NCI-H2227 treated with DMSO at 0.1 percent for 48 hours (cell line): Measurements from ENCODE around the gene IFNL2.
"Not testable (repeated sequence)": the region's sequence is repeated elsewhere in the genome, so short reads cannot be mapped to it uniquely, and the experiment has no call there.

Source experiments
- DNase-seq: peaks from one replicate; lab custom pipeline; 2025; lab: John Stamatoyannopoulos, UW

The IFNL2 gene

GRCh38 chr19:39268085-39268484 lies at the start of gene IFNL2:
IFNL2 (plus strand) TSS chr19:39268396; CDS start chr19:39268569, 173 bp downstream.
- DNase-seq: not testable (repeated sequence)

GRCh38 chr19:39219108-39219507 lies 49.1 kb upstream of the IFNL2 start:
- not testable (repeated sequence) for DNase-seq

- no peak for DNase-seq
Observed at GRCh38 chr19:39223703-39224279, 44.4 kb upstream of the IFNL2 start.

- DNase-seq: no peak
Observed at GRCh38 chr19:39224910-39225309, 43.3 kb upstream of the IFNL2 start.

- no peak for DNase-seq
Observed at GRCh38 chr19:39230096-39230764, 38.0 kb upstream of the IFNL2 start.

- no peak for DNase-seq
Observed at GRCh38 chr19:39232708-39233107, 35.5 kb upstream of the IFNL2 start.

GRCh38 chr19:39236527-39236926 lies 31.7 kb upstream of the IFNL2 start:
- no peak for DNase-seq

- no peak for DNase-seq
Observed at GRCh38 chr19:39237200-39238184, 30.7 kb upstream of the IFNL2 start.

GRCh38 chr19:39238209-39238608 lies 30.0 kb upstream of the IFNL2 start:
- no peak for DNase-seq

- no peak for DNase-seq
Observed at GRCh38 chr19:39238944-39239343, 29.3 kb upstream of the IFNL2 start.

- no peak for DNase-seq
Observed at GRCh38 chr19:39240421-39240820, 27.8 kb upstream of the IFNL2 start.

GRCh38 chr19:39243741-39244140 lies 24.5 kb upstream of the IFNL2 start:
- not testable (repeated sequence) for DNase-seq

GRCh38 chr19:39244410-39245100 lies 23.6 kb upstream of the IFNL2 start, which contains the start of gene IFNL3:
IFNL3 (minus strand) TSS chr19:39245006; CDS start chr19:39244967, 39 bp downstream.
- not testable (repeated sequence) for DNase-seq

- DNase-seq: not testable (repeated sequence)
Observed at GRCh38 chr19:39245166-39245565, 23.0 kb upstream of the IFNL2 start.

GRCh38 chr19:39246951-39247669 lies 21.1 kb upstream of the IFNL2 start:
- no peak for DNase-seq

- DNase-seq: no peak
Observed at GRCh38 chr19:39247701-39248664, 20.2 kb upstream of the IFNL2 start.

GRCh38 chr19:39248806-39249205 lies 19.4 kb upstream of the IFNL2 start, which contains the start of gene IFNL4:
IFNL4 (minus strand) TSS chr19:39248856.
- DNase-seq: no peak

GRCh38 chr19:39251081-39251480 lies 17.1 kb upstream of the IFNL2 start:
- no peak for DNase-seq

GRCh38 chr19:39251846-39252245 lies 16.4 kb upstream of the IFNL2 start:
- DNase-seq: no peak

- DNase-seq: no peak
Observed at GRCh38 chr19:39252458-39252857, 15.7 kb upstream of the IFNL2 start.
